SK-N-SH treated with all-trans-retinoic acid at 6 μM for 48 hours (cell line): Measurements from ENCODE around the gene PZP.
A peak's percentile ranks its signal among the peaks of the same experiment; 100 is the strongest.

ENCODE experiments used
- ATAC-seq: fragments of 200-7000 bp; cut with Tn5 transposase; 3 replicates; pipeline ENCODE4 v1.9.1; 2020; ENCODE audit warnings: mild to moderate bottlenecking, moderate library complexity
- ARNTL ChIP-seq: fragments of 450-650 bp; formaldehyde crosslinking; IDR thresholded peaks from 2 replicates; pipeline ENCODE4 v1.5.0; 2020; ENCODE audit warnings: low read depth, mild to moderate bottlenecking, moderate library complexity, borderline replicate concordance
- BACH2 ChIP-seq: fragments of 250-450 bp; sonication (Bioruptor Pico); IDR thresholded peaks from 2 replicates; pipeline ENCODE4 v1.9.0; 2021; ENCODE audit warnings: mild to moderate bottlenecking, borderline replicate concordance
- CREB5 ChIP-seq: fragments of 250-450 bp; sonication (Bioruptor Pico); IDR thresholded peaks from 2 replicates; pipeline ENCODE4 v1.5.1; 2020; ENCODE audit warnings: low read depth, mild to moderate bottlenecking, moderate library complexity
- CSDC2 ChIP-seq: fragments of 250-450 bp; sonication (Bioruptor Pico); IDR thresholded peaks from 2 replicates; pipeline ENCODE4 v1.5.0; 2020; ENCODE audit warnings: mild to moderate bottlenecking, moderate library complexity
- CSRNP3 ChIP-seq: fragments of 250-450 bp; sonication (Bioruptor Pico); IDR thresholded peaks from 2 replicates; pipeline ENCODE4 v1.5.1; 2021; ENCODE audit warnings: mild to moderate bottlenecking, moderate library complexity
- GLIS3 ChIP-seq: fragments of 250-450 bp; sonication (Bioruptor Pico); IDR thresholded peaks from 2 replicates; pipeline ENCODE4 v1.5.0; 2020; ENCODE audit warnings: mild to moderate bottlenecking, moderate library complexity
- ISL1 ChIP-seq: fragments of 250-450 bp; sonication (Bioruptor Pico); IDR thresholded peaks from 2 replicates; pipeline ENCODE4 v2.1.2; 2022; ENCODE audit warnings: mild to moderate bottlenecking, moderate library complexity
- OSR1 ChIP-seq: fragments of 250-450 bp; sonication (Bioruptor Pico); IDR thresholded peaks from 2 replicates; pipeline ENCODE4 v1.8.0; 2022; ENCODE audit warnings: moderate library complexity, mild to moderate bottlenecking, inconsistent platforms
- PATZ1 ChIP-seq: fragments of 250-450 bp; sonication (Bioruptor Pico); IDR thresholded peaks from 2 replicates; pipeline ENCODE4 v1.8.0; 2020; ENCODE audit warnings: mild to moderate bottlenecking, moderate library complexity, borderline replicate concordance
- PPARA ChIP-seq: fragments of 250-450 bp; sonication (Bioruptor Pico); IDR thresholded peaks from 2 replicates; pipeline ENCODE4 v1.5.0; 2020; ENCODE audit warnings: mild to moderate bottlenecking, borderline replicate concordance
- RARB ChIP-seq: fragments of 250-450 bp; sonication (Bioruptor Pico); IDR thresholded peaks from 2 replicates; pipeline ENCODE4 v1.8.0; 2021; ENCODE audit warnings: mild to moderate bottlenecking, moderate library complexity
- SNAI2 ChIP-seq: fragments of 250-450 bp; sonication (Bioruptor Pico); IDR thresholded peaks from 2 replicates; pipeline ENCODE4 v1.5.0; 2020; ENCODE audit warnings: mild to moderate bottlenecking, moderate library complexity
- TCF4 ChIP-seq: fragments of 250-450 bp; sonication (Bioruptor Pico); IDR thresholded peaks from 2 replicates; pipeline ENCODE4 v1.8.0; 2021; ENCODE audit warnings: mild to moderate bottlenecking, moderate library complexity, borderline replicate concordance
- TOX ChIP-seq: fragments of 250-450 bp; sonication (Bioruptor Pico); IDR thresholded peaks from 2 replicates; pipeline ENCODE4 v1.8.0; 2021; ENCODE audit warnings: mild to moderate bottlenecking, moderate library complexity, borderline replicate concordance
- TSHZ2 ChIP-seq: fragments of 250-450 bp; sonication (Bioruptor Pico); IDR thresholded peaks from 2 replicates; pipeline ENCODE4 v1.5.0; 2020; ENCODE audit warnings: mild to moderate bottlenecking, moderate library complexity
- ZC3H10 ChIP-seq: fragments of 250-450 bp; sonication (Bioruptor Pico); IDR thresholded peaks from 2 replicates; pipeline ENCODE4 v1.5.1; 2021; ENCODE audit warnings: mild to moderate bottlenecking, moderate library complexity
- ZFP3 ChIP-seq: fragments of 250-450 bp; sonication (Bioruptor Pico); IDR thresholded peaks from 2 replicates; pipeline ENCODE4 v1.5.0; 2020; ENCODE audit warnings: mild to moderate bottlenecking, moderate library complexity
- ZFP30 ChIP-seq: fragments of 450-650 bp; formaldehyde crosslinking; IDR thresholded peaks from 2 replicates; pipeline ENCODE4 v1.5.0; 2022; ENCODE audit warnings: mild to moderate bottlenecking, moderate library complexity
- ZNF565 ChIP-seq: fragments of 450-650 bp; formaldehyde crosslinking; conservative IDR thresholded peaks from 2 replicates; pipeline ENCODE4 v1.5.0; 2020; ENCODE audit warnings: low read depth, mild to moderate bottlenecking, moderate library complexity
- ZNF70 ChIP-seq: fragments of 450-650 bp; formaldehyde crosslinking; IDR thresholded peaks from 2 replicates; pipeline ENCODE4 v1.5.0; 2020; ENCODE audit warnings: mild to moderate bottlenecking, moderate library complexity
- ZNF8 ChIP-seq: fragments of 450-650 bp; formaldehyde crosslinking; IDR thresholded peaks from 2 replicates; pipeline ENCODE4 v1.5.0; 2020; ENCODE audit warnings: mild to moderate bottlenecking, moderate library complexity
- TF ChIP-seq, protein P1 (sequence below): fragments of 250-450 bp; sonication (Bioruptor Pico); IDR thresholded peaks from 2 replicates; pipeline ENCODE4 v1.8.0; 2021; ENCODE audit warnings: low read depth, mild to moderate bottlenecking, moderate library complexity, borderline replicate concordance

Gene PZP

GRCh38 chr12:9134981-9135628 lies 73.1 kb downstream of the PZP start:
- TF ChIP-seq GLIS3 (CRISPR knock-in tag), result no peak
- no peak for TF ChIP-seq SNAI2 (CRISPR knock-in tag)
- TF ChIP-seq ZNF70 (CRISPR knock-in tag), result no peak
- no peak for TF ChIP-seq OSR1 (CRISPR knock-in tag)
- TF ChIP-seq PPARA (CRISPR knock-in tag), result no peak
- no peak for TF ChIP-seq ZNF565 (CRISPR knock-in tag)
- TF ChIP-seq, protein P1, sequence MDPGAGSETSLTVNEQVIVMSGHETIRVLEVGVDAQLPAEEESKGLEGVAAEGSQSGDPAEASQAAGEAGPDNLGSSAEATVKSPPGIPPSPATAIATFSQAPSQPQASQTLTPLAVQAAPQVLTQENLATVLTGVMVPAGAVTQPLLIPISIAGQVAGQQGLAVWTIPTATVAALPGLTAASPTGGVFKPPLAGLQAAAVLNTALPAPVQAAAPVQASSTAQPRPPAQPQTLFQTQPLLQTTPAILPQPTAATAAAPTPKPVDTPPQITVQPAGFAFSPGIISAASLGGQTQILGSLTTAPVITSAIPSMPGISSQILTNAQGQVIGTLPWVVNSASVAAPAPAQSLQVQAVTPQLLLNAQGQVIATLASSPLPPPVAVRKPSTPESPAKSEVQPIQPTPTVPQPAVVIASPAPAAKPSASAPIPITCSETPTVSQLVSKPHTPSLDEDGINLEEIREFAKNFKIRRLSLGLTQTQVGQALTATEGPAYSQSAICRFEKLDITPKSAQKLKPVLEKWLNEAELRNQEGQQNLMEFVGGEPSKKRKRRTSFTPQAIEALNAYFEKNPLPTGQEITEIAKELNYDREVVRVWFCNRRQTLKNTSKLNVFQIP (CRISPR knock-in tag), result no peak
- no peak for TF ChIP-seq ZC3H10
- TF ChIP-seq BACH2 (CRISPR knock-in tag), result no peak
- no peak for TF ChIP-seq ARNTL
- TF ChIP-seq ISL1 (CRISPR knock-in tag), result no peak
- TF ChIP-seq CREB5 (CRISPR knock-in tag), result no peak
- no peak for TF ChIP-seq TOX (CRISPR knock-in tag)
- no peak for TF ChIP-seq ZNF8 (CRISPR knock-in tag)
- no peak for ATAC-seq

DNA sequence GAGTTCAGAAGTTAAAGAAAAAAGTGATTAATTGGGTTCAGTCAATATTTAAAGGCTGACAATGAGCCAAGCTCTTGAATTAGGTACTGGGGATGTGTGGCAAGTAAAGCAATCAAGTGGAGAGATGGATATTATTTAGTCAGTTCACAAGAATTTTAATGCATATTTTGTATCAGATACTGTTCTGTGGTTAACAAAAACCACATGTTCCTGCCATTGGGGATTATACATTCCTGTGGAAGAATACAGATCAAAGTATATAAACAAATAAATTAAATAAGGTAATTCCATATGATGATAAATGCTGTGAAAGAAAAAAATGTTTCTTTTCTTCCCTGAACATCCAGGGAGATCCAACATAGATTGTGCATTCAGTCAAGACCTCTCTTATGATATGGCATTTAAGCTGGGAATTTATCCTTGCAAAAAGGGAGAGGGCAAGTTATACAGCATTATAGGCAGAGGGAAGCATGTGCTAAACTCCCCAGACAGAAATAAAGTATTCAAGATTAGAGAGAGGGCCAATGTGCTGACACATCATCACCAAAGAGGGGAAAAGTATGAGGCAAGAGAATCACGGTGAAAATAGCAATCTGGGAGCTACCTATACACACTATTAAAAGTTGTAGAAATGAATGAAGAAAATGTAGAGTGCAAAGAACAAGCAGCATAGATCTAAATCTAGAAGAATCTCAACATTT lies 74.8 kb downstream of the PZP start:
- TF ChIP-seq ZNF565 (CRISPR knock-in tag) (no peak), TOX (CRISPR knock-in tag) (no peak), ZNF70 (CRISPR knock-in tag) (no peak), ZFP3 (CRISPR knock-in tag) (no peak), SNAI2 (CRISPR knock-in tag) (no peak), PPARA (CRISPR knock-in tag) (no peak), RARB (CRISPR knock-in tag) (no peak), CREB5 (CRISPR knock-in tag) (peak; percentile 54; the same call in 1 of the 2 replicates), ARNTL (no peak), CSDC2 (CRISPR knock-in tag) (no peak), ZFP30 (CRISPR knock-in tag) (no peak), TSHZ2 (CRISPR knock-in tag) (0 out of 2 replicates have a peak, but pooled peaks have one; percentile 17), ISL1 (CRISPR knock-in tag) (peak; percentile 94), ZNF8 (CRISPR knock-in tag) (no peak), CSRNP3 (CRISPR knock-in tag) (no peak), TCF4 (peak; percentile 59; the same call in 1 of the 2 replicates), ZC3H10 (no peak), PATZ1 (CRISPR knock-in tag) (no peak)
- TF ChIP-seq, protein P1 (CRISPR knock-in tag), result no peak; the same call in 1 of the 2 replicates

More for the DNA sequence above, 74.8 kb downstream of the PZP start:
- ATAC-seq, result no peak; the same call in 2 of the 3 replicates
